Left lung (tissue), 10 donors: ENCODE results near the gene AHCYL1. TPM values are rescaled to one million over a fixed set of nuclear protein-coding genes. Genes with fewer than 3 reads are reported as not detected.

Experiments
- ATAC-seq: fragments of 200-7000 bp; cut with Tn5 transposase; one replicate; pipeline ENCODE4 v1.9.1; 2020; ENCODE audit warnings: moderate library complexity
- DNase-seq, 4 donors: peaks; one replicate each; pipeline ENCODE4 v3.0.0-alpha.2; 2013 to 2020
- H3K27ac ChIP-seq, 2 donors: fragments of 200-600 bp; sonication (generic) in 1 of 2; one replicate each; pipeline versions ENCODE4 v1.5.0 to v1.8.0; 2020 to 2021
- H3K27me3 ChIP-seq, 2 donors: fragments of 200-600 bp; sonication (generic) in 1 of 2; one replicate each; pipeline versions ENCODE4 v1.5.0 to v1.8.0; 2020 to 2021
- H3K36me3 ChIP-seq, 2 donors: fragments of 200-600 bp; sonication (generic) in 1 of 2; one replicate each; pipeline versions ENCODE4 v1.5.0 to v1.8.0; 2020 to 2021
- H3K4me1 ChIP-seq, 2 donors: fragments of 200-600 bp; one replicate each; pipeline ENCODE4 v1.8.0; 2021
- H3K4me3 ChIP-seq, 2 donors: fragments of 200-600 bp; sonication (generic) in 1 of 2; one replicate each; pipeline versions ENCODE4 v1.5.0 to v1.8.0; 2020 to 2021; ENCODE audit warnings: mild to moderate bottlenecking in 1 of 2
- H3K9me3 ChIP-seq, 2 donors: fragments of 200-600 bp; sonication (generic) in 1 of 2; one replicate each; pipeline versions ENCODE4 v1.5.0 to v1.8.0; 2020 to 2021
- intact Hi-C, 2 donors: fragments of 100-400 bp; cut with DNase I; formaldehyde crosslinking; loops; one replicate each; pipeline versions ENCODE4 v1.11.2 to v1.14.2; 2022
- polyA plus RNA-seq, 6 donors: library from polyadenylated mRNA; unstranded; fragments of 120-200 nt; gene quantifications; one replicate each; pipeline ENCODE4 v1.2.1, GENCODE V29; 2013; ENCODE audit not compliant: insufficient read length in 6 of 6
- total RNA-seq, 2 donors: library from RNA; stranded (reverse); fragmentation: NEBNext Ultra II Directional; extraction: Animal tissue kit (Norgen Biotek cat#: 25700); gene quantifications; one replicate each; pipeline ENCODE4 v1.2.1, GENCODE V29; 2021
- TF ChIP-seq, protein P1 (sequence below), 2 donors: fragments of 200-600 bp; sonication (generic) in 1 of 2; IDR thresholded peaks; one replicate each; pipeline versions ENCODE4 v1.5.0 to v1.8.0; 2021; ENCODE audit warnings: antibody characterized with exemption in 2 of 2
- donor health status: DM: no; HTN: yes; CAD: no.
- donor health status: DM: no; HTN: no; CAD: no.

Gene AHCYL1
- total and polyA plus RNA-seq, 8 donors = 73.3 to 116 (median 83.9) TPM

DNA sequence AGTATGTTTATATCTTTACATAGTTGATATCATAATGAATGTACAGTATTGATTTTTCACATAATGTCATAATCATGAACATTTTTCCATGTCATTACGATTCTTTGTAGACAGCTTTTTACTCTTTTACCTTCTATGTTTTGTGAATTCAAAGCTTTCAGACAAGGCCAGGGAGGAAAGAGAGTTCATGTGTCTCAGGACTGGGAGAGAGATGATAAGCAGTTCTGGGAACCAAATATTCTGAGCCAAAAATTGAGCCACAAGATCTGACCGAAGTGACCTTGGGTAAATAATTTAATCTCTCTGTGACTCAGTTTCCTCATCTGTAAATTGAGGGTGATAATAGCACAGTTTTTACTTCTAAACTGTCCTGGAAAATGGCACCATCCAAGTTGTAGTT, 42.1 kb upstream of the AHCYL1 start:
- no peak overlapping the region for H3K4me3 ChIP-seq
- H3K9me3 ChIP-seq = peaks cover 0 to 12% of the 10 kb centered on the region in 2 donors
- no peak overlapping the region for H3K27ac ChIP-seq
- H3K36me3 ChIP-seq = no peaks in the 10 kb centered on the region
- intact Hi-C loops = no loop called here
- TF ChIP-seq, protein P1, sequence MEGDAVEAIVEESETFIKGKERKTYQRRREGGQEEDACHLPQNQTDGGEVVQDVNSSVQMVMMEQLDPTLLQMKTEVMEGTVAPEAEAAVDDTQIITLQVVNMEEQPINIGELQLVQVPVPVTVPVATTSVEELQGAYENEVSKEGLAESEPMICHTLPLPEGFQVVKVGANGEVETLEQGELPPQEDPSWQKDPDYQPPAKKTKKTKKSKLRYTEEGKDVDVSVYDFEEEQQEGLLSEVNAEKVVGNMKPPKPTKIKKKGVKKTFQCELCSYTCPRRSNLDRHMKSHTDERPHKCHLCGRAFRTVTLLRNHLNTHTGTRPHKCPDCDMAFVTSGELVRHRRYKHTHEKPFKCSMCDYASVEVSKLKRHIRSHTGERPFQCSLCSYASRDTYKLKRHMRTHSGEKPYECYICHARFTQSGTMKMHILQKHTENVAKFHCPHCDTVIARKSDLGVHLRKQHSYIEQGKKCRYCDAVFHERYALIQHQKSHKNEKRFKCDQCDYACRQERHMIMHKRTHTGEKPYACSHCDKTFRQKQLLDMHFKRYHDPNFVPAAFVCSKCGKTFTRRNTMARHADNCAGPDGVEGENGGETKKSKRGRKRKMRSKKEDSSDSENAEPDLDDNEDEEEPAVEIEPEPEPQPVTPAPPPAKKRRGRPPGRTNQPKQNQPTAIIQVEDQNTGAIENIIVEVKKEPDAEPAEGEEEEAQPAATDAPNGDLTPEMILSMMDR (IDR thresholded peaks at IDR 0.05) = no peak
- DNase-seq (no peak), ATAC-seq (no peak)
- H3K27me3 ChIP-seq = no peaks in the 10 kb centered on the region
- peaks cover 0 to under 1% of the 10 kb centered on the region in 2 donors for H3K4me1 ChIP-seq

DNA sequence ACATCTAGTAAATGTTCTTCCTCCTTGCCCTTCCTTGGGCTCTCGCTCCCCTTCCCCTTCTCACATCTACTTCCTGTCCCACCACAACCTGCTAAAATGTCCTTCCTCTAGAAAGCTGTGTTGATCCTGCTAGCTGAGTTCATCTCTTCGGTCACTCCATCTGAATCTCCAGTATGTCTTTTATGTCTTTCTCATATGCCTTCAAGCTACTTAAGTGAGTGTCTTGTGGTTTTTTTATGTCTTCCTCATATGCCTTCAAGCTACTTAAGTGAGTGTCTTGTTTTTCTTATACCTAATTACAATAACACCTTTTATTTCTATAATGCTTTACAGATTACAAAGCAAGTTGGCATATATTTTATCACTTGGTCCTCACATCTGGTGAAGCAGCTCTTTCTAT, 40.0 kb upstream of the AHCYL1 start:
- TF ChIP-seq, protein P1 (IDR thresholded peaks at IDR 0.05) = no peak
- ATAC-seq = no peak
- DNase-seq = no peak
- Histone ChIP-seq H3K4me1 (peaks cover 0 to 11% of the 10 kb centered on the region in 2 donors), H3K27me3 (no peaks in the 10 kb centered on the region), H3K36me3 (no peaks in the 10 kb centered on the region), H3K4me3 (no peak overlapping the region), H3K9me3 (no peaks in the 10 kb centered on the region), H3K27ac (no peak overlapping the region)
- intact Hi-C loops = no loop called here

DNA sequence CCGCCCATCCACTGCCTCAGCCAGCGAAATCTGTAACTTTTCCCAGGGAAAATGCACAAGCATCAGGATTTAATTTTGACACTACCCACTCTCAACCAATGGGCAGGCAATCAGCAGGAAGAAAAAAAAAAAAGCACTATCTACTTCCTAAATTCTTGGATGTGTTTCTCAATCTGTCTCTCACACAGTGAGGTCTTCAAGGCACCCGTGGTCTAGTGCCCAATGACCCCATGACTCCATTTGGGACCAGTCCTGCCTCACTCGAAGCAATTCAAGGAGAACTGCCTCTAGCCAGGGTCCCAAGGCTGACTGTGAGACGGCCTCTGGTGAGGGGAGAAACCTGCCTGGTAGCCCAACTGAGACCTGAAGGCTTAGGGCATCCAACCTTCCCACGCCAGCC, 38.1 kb upstream of the AHCYL1 start:
- intact Hi-C loops = no loop called here
- H3K27ac ChIP-seq = no peak overlapping the region
- ATAC-seq (no peak), DNase-seq (no peak)
- H3K4me3 ChIP-seq = no peak overlapping the region
- H3K4me1 ChIP-seq = peaks cover 0 to 11% of the 10 kb centered on the region in 2 donors
- TF ChIP-seq, protein P1 (IDR thresholded peaks at IDR 0.05) = no peak
- H3K36me3 ChIP-seq = no peaks in the 10 kb centered on the region
- H3K9me3 ChIP-seq = no peaks in the 10 kb centered on the region
- H3K27me3 ChIP-seq = no peaks in the 10 kb centered on the region

DNA sequence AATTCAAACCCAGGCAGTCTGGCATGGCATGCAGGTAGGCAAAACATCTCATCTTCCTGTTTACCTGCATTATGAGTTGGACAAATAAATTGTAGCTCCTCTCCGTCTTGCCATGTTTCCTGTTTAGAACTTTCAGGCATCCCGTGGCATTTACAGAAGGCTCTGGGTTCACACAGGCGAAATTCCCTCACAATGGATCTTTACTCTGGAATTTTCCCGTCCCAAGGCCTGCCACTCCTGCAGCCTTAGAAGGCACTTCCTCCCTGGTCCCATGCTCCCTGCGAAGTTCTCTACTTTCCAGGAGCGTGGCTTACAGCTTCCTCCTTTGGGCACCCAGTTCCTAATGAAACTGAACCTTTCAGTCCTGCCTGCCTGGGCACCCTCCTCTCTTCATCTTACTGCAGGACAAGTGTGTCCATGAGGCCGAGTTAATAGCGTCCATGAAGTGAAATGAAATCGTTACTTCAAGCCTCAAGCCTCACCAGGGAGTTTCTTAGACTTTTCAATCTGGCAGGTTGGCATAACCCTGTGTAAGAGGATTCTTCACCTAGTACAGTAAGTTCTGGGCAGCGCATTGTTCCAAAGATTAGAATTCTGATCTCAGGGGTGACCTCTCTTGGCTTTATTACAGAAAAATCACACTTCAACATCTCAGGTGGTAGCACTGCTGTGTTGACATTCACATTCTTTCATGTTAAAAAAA, 36.8 kb upstream of the AHCYL1 start:
- peaks cover 0 to 11% of the 10 kb centered on the region in 2 donors for H3K4me1 ChIP-seq
- H3K4me3 ChIP-seq = no peak overlapping the region
- no peaks in the 10 kb centered on the region for H3K27me3 ChIP-seq
- TF ChIP-seq, protein P1 (IDR thresholded peaks at IDR 0.05) = no peak
- H3K36me3 ChIP-seq = no peaks in the 10 kb centered on the region
- ATAC-seq (peak; percentile 86), DNase-seq (no peak)
- H3K27ac ChIP-seq = peak overlapping the region in 1 of 2 donors; percentile 72
- intact Hi-C loops = no loop called here
- no peaks in the 10 kb centered on the region for H3K9me3 ChIP-seq

DNA sequence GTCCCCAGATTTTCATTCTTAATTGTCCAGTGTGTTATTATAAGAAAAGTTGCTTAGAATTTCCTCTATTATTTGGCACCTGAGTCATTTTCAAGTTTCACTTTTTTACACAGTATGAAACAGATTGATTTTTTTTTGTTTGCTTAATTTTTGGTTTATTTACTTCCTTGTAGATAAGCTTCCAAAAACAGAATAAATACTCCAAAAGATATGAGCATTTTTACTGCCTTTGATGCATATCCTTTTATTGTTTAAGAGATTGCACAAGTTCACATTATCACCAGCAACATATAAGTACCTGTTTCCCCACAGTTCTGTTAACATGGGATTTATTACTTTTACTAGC, 36.3 kb upstream of the AHCYL1 start:
- TF ChIP-seq, protein P1 (IDR thresholded peaks at IDR 0.05) = no peak
- DNase-seq (no peak), ATAC-seq (peak; percentile 36)
- Histone ChIP-seq H3K4me3 (no peak overlapping the region), H3K36me3 (no peaks in the 10 kb centered on the region), H3K27ac (peak overlapping the region in 1 of 2 donors; percentile 72), H3K4me1 (peaks cover 0 to 11% of the 10 kb centered on the region in 2 donors), H3K9me3 (no peaks in the 10 kb centered on the region), H3K27me3 (no peaks in the 10 kb centered on the region)
- intact Hi-C loops = no loop called here
